Jurkat, Clone E6-1 (cell line): ENCODE measurements around the gene P4HA1.

Experiments used
- DNase-seq: peaks from one replicate; pipeline ENCODE4 v3.0.0-alpha.2; 2011; ENCODE audit warnings: low read depth, low spot score
- H3K4me3 ChIP-seq: 2 replicates; pipeline ENCODE4 v1.5.1; 2011; ENCODE audit warnings: mild to moderate bottlenecking, low read length, control low read depth, moderate library complexity

Gene P4HA1

DNA sequence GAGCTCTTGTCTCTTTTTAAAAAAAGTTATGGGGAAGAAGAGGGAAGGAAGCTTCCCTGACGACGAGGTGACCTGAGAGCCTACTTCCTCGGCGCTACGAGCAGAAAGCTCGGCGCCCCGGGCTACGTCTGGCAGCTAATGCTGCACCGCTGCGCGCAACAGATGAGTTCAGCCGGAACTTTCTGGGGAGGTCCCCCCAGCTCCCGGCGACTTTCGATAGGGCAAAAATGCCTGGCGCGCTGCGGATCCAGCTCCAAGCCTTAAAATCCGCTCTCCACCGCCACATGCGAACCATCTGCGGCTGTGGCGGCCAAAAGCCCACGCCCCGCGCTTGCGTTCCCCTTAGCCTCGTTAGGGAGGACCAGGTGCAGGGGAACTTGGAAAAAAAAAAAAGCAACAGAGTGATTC, 621 bp downstream of the P4HA1 start:
- peak overlapping the region; percentile 91 for H3K4me3 ChIP-seq
- DNase-seq = peak; percentile 46

DNA sequence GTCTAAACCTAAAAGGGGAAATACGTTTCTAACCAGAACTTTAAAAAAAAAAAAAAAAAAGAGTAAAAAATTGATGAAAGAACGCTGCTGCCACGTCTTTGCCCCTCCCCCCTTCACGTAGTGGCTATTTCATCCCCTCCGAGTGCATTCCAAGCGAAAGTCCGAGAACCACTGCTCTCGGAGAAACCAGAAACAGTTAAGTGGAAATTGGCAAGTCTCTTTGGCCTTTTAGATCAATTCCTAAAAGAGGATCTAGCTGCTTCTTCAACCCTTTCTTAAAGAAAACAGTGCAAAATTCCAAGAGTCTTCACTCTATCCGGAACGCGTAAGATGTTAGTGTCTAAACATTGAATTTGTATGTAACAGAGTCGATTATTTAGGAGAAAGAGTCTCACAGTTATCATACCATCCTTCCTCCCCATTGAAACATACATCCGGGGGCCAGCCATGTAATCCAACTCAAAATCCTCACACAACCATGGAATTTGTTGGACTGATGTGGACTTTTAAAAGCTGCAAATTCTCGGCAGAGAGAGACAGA, 1.1 kb downstream of the P4HA1 start:
- H3K4me3 ChIP-seq = peak overlapping the region; percentile 91
- no peak for DNase-seq

DNA sequence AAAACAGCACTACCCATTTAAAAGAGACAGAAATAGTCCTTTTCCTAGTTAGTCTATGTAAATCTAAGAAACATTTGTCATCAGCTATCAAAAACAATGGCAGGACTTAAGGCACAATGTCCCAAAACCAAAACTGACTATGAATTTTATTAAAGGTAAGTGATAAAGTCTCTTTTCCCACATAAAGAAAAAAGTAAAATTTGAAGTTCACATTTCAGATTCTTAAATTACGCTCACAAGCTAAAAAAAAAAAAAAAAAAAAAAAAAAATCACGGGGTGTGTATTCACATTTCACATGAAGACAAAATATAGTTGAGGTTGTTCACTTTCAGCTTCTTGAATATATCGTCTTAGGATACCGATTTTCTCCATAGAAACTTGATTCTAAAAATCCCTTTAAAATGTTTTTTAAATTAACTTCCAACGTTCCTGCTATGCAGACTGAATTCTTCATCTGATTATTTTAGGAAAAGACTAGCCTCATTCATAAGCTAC, 1.6 kb downstream of the P4HA1 start:
- peak overlapping the region; percentile 91 for H3K4me3 ChIP-seq
- no peak for DNase-seq

DNA sequence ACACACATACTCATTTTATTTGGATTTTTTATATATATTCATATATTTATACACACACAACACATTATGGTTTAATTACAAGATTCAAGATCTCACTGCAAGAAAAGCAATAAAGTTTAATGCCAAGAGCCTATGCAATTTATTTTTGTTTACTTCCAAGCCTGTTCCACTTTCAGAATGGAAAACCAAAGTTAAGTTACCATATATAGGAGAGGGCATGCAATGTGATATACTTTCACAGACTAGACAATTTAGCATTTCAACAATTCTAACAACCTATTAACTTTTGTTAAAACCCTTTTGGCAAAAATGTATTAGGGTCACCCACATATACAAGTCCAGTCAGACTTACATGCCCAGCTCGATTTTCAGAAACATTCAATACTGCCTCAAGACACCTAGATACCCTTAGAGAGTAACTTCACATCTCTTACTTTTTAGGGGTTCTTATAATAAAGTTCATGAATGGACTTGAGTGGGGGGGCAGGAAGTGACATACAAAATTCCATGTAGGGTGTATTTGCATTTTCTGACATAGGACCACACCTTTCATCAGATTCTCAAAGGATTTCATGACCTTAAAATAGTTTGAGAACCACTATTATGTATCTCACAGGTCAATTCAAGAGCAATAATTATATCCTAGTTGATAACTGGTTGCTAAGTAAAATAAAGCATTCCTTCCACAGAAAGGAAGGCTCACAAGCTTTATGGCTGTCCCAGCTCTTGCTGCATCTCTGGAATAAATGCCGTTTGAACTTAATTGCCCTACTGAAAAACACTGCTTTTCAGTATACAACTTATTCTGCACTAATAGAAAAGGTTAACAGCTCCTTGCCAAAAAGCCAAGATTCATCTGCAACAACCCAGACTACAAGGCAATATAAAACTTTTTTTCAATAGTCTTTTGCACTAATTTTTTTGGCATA, 2.5 kb downstream of the P4HA1 start:
- H3K4me3 ChIP-seq = peak overlapping the region; percentile 91; the same call in 1 of the 2 replicates
- DNase-seq = no peak

DNA sequence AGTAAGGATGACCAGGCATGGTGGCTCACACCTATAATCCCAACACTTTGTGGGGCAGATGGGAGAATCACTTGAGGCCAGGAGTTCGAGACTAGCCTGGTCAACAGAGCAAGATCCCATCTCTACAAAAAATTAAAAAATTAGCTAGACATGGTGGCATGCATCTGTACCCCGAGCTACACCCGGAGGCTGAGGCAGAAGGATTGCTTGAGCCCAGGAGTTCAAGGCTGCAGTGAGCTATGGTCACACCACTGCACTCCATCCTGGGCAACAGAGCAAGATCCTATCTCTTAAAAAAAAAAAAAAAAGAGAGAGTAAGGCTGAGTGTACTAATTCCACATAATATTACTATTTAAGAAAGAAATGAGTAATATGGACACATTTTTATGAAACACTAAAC, 3.8 kb downstream of the P4HA1 start:
- DNase-seq = no peak
- H3K4me3 ChIP-seq = no peak overlapping the region

DNA sequence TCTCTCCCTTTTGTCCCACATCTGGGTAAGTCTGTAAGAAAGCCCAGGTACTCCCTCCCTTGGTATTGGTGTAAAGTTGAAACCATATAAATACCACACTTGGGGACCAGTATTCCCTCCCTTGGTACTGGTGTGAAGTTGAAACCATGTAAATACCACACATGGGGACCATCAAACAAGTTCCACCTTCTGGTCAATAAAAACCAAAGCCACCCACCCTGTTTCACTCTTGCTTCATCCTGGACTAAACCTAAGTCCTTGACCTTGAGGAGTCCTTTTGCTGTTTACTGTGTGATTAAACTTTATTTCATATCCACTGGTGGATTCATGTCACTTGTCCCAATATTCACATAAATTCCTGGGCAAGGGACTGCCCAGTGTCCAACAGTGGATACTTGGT, 8.4 kb downstream of the P4HA1 start:
- DNase-seq = no peak
- H3K4me3 ChIP-seq = no peak overlapping the region

DNA sequence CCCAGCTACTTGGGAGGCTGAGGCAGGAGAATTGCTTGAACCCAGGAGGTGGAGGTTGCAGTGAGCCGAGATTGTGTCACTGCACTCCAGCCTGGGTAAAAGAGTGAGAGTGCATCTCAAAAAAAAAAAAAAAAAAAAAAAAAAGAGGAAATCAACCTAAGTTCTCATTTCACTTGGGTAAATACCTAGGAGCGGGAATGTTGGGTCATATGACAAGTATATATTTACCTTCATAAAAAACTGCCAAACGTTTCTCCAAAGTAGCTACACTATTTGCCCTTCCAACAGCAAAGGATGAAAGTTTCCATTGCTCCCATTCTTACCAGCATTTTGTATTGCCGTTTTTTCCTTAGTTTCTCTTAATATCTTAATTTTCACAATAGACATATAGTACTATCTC, 9.8 kb downstream of the P4HA1 start:
- no peak for DNase-seq
- no peak overlapping the region for H3K4me3 ChIP-seq

DNA sequence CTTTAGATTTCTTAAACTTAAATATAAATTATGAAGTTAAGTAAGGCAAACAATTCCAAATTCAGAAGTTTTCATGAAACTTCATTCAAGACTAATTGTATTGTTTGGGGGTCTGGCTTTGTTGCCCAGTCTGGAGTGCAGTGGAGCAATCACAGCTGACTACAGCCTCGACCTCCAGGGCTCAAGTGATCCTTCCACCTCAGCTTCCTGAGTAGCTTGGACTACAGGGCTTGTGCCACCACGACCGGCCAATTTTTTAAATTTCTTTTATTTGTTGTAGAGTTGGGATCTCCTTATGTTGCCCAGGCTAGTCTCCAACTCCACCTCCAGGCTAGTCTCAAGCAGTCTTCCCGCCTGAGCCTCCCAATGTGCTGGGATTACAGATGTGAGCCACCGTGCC, 12.5 kb downstream of the P4HA1 start:
- no peak for DNase-seq
- H3K4me3 ChIP-seq = no peak overlapping the region

DNA sequence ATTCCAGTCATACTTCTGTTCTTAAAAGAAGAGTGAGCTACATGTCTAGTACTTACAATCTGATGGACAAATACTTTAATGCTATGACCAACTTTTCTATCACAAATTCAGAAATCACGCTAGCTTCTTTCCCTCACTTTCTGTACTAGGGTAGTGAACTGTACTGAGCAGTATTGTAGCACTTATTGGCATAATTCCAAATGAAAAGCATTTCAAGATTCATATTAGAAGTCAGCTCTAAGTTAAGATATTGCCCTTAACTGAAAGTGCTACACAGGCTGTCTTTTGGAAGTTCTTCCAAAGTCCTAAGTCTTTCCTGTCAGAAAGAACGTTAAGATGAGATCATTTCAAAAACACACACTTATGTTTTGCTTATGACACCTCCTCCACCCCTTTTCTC, 13.4 kb downstream of the P4HA1 start:
- no peak for DNase-seq
- H3K4me3 ChIP-seq = no peak overlapping the region

DNA sequence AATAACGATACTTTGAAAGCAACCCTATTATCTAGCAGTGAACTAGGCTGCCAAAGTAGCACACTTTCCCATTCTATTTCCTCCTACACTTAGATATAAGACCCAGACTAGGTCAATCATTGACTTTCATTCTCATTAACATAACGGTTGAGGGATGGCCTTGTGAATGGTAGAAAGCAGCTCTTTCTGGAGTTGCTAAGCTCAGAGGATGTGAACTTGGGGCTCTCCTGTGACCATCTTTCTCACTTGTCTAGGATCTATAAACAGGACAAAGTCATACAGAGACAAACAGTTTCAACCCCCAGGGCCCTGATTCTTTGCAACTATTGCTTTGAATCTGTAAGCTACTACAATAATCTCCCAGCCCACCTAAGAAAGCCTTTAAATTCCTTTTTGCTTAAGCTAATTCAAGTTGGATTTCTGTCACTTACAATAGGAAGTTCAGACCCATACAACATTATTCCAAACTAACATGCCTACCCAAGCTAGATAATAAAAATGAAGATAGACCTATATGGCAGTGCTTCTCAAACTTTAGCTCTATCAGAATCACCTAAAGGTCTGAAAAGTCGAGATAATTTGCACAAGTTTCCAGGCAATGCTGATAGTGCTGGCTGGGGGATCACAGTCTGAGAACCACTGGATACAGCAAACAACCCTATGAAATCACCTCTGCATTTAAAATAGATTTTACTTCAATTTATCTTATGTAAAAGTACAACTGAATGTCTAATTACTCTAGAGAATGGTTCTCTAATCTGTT, 16.7 kb downstream of the P4HA1 start:
- DNase-seq = no peak
- H3K4me3 ChIP-seq = no peak overlapping the region

DNA sequence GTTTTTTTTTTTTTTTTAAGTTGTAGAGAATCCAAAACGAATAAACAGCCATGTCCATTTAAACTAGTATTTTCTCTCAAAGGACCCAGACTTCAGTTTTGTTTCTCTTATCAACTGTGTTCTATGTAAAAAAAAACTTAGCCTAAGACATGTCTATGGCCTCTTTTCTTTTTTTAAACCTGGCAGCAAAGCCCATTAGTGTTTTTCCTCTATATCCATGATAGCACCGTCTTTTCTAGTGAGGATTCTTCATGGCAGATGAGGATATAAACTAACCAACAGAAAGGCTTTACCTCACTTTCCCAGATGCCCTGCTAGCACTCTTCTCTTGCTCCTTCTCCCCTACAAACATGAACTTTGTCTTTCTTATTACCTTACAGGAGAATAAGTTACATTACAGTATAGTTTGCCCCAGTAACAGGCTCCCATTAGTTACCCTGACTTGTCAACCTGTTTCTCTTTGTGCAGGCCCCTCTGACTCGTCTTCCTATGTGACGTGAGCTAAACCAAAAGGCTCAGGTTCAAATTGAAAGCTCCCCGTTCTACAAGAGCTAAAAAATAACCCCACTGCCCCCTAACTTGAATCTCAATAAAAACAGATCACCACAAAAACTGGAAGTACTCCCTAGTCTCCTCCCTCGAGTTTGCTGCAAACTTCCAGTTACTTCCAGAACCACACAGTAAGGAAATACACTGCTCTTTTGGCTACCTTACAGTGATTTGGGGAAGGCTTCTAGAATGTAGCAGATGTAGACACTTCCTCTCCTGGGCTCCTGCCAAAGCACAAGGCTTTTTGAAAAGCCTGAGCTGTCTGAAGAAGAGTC, 20.1 kb downstream of the P4HA1 start:
- DNase-seq = no peak
- no peak overlapping the region for H3K4me3 ChIP-seq

DNA sequence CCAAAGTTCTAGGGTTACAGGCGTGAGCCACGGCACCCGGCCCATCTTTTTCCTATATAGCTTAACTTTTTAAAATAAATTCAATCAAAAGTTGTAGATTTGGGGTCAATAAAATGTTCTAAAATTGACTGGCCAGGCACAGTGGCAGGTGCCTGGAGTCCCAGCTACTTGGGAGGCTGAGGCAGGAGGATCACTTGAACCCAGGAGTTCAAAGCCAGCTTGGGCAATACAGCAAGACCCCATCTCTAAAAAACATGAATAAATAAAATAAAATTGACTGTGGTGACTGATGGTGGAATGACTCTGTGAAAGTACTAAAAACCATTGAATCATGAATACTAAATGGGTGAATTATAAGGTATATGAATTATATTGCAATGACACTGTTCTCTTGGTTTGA, 20.8 kb downstream of the P4HA1 start:
- no peak for DNase-seq

DNA sequence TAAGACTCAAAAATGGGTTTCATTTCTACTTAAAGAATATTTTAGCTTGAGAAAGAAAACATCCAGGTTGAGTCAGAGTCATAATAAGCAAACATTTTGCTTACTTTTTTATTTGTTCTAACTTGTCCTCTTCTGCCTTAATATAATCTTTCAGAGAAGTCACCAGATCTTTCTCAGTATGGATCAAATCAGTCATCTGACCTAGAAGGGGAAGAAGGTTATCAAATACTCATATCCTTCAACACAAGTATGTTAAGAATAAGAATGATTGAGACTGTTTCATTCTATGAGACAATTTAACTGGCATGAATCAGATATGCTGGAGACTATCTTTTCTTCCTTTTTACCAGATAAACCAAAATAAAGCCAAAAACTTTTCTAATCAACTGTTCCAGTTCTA, 23.0 kb downstream of the P4HA1 start:
- H3K4me3 ChIP-seq = no peak overlapping the region
- no peak for DNase-seq

More for the DNA sequence above, 20.8 kb downstream of the P4HA1 start:
- H3K4me3 ChIP-seq = no peak overlapping the region

DNA sequence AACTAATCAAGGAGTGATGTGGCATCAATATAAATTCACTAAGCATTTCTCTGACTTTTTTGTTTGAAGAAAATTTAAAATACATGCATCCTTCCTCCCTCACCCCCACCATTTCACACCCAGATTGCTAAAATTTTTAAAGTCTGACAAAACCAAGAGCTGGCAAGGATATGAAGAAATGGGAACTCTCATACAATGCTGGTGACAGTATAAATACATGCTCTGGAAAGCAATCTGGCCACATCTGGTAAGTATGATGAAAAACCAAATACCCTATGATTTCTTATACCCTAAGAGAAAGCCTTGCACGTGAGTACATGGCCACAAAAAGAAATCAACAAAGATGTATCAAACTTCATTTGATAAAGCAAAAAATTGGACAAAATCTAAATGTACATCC, 31.2 kb downstream of the P4HA1 start:
- DNase-seq = no peak

DNA sequence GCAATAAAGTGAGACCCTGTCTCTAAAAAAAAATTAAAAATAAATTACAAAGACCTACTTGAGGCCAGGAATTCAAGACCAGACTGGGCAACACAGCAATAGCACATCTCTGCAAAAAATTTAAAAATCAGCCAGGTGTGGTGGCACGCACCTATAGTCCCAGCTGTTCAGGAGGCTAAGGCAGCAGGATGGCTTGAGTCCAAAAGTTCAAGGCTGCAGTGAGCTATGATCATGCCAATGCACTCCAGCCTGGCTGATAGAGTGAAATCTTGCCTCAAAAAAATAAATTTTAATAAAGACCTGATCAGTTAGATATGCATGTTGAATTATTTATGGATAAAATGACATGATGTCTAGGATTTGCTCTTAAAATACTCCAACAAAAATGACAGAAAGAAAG, 34.9 kb downstream of the P4HA1 start:
- no peak overlapping the region for H3K4me3 ChIP-seq
- no peak for DNase-seq

More for the DNA sequence above, 31.2 kb downstream of the P4HA1 start:
- no peak overlapping the region for H3K4me3 ChIP-seq

DNA sequence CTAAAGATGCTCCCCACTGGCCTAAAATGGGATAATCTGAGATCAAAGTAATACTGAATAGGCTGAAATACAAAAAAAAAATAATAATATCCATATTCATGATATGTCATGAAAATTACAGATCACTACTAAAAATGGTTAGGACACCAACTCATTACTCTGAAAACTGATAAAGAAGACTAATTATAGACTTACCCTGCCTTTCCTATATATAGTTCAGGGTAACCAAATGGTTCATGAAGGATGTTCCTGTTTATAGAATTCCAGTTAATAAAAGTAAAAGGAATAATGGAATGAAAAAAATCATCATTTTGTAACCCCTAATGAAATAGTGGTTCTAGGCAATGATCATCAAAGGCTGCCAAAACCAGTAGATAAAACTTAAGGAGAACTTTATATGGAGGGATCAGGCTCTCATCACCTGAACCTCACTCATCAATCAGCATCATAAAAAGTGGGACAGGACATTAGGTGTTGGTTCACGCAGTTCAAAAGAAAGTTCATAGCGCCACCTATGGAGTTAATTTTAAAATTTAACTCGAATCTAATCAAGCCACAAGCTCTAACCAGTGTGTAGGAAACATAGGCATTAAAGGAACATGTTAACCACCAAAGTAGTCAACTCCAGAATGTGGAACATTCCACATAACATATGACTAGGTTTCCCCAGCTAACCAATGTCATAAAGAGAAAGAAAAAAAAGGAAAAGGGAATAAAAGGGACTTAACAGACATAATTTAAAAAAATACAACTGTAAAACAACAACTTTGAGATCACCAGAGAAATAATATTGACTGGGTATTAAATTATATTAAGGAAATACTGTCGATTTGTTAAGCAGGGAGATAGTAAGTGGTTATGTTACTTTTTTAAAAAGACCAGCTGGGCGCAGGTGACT, 35.7 kb downstream of the P4HA1 start:
- no peak overlapping the region for H3K4me3 ChIP-seq
- DNase-seq = peak; percentile 11

DNA sequence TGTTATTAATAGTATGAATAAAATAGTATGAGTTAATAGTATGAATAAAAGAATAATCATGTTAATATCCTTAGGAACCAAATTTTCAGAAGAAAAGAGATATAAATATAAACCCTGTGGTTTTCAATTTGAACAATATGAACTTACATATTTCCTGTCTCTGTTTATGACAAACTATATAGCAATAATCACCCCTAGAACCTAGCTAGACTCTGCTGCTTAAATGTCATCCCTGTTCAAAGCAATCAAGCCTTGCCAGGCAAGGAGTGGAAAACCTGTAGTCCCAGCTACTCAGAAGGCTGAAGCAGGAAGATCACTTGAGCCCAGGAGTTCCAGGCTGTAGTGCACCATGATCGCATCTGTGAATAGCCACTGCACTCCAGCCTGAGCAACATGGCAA, 36.5 kb downstream of the P4HA1 start:
- H3K4me3 ChIP-seq = no peak overlapping the region
- no peak for DNase-seq

DNA sequence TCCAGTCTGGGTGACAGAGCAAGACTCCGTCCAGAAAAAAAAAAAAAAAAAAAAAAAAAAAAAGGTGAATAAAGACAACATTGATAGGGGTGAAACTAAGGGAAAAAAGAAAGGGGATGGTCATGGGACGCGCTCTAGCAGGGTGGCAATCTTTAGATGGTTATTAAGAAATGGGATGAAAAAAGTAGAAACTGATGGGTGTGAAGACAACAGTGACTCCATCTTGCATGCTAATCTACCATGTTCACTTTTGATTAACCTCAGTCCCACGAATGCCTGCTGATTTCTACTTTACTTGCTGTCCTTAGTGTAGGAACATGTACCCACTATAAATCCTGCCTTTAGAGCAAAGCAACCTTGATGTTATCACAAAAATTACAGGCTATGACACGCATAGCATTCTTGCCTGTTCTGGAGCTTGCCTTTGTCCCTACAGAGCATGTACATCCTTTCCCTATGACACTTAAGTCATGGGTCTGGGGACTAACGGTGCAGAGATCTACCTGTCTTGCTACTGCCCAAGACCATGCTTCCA, 38.5 kb downstream of the P4HA1 start:
- H3K4me3 ChIP-seq = no peak overlapping the region
- DNase-seq = no peak
